ENCODE data around the gene CLN6. TPM values are rescaled to one million over a fixed set of nuclear protein-coding genes. Genes with fewer than 3 reads are reported as not detected.

Gene CLN6
- total RNA-seq, 1 experiment from 2014 or later, result 68.7 TPM

- BruUV-seq (replicated peaks), result no TSS peak
- H3K36me3 ChIP-seq (ENCODE audit: control insufficient read depth, insufficient read depth, low read length), result peaks cover 35% of the 10 kb centered on the region
- POLR2A ChIA-PET, result no interaction called here
- 0 out of 2 replicates have a peak, but pooled peaks cover 3% of the 10 kb centered on the region for H3K4me1 ChIP-seq (ENCODE audit: control insufficient read depth, insufficient read depth, low read length)
- H3K4me3 ChIP-seq (ENCODE audit: low read depth in 2 of 2, low read length in 2 of 2), result no peak overlapping the region
- CTCF ChIA-PET, result interaction anchor here (0.9 kb wide), 1 partner anchor 10 kb away, joined by 4 read pairs; no protein-coding TSS in a partner anchor
- H3K9me3 ChIP-seq (ENCODE audit: control insufficient read depth, insufficient read depth, low read depth, low read length), result no peaks in the 10 kb centered on the region
- intact Hi-C loops (cut with micrococcal nuclease; ENCODE audit: unreplicated experiment) (no loop called here), in situ Hi-C loops (cut with HindIII; ENCODE audit: low pct_unique_long_range_greater_than_20kb, low sequenced_read_pairs) (no loop called here)
- no peak overlapping the region for H3K27ac ChIP-seq (ENCODE audit: low read length)
- H3K27me3 ChIP-seq (ENCODE audit: control insufficient read depth, insufficient read depth, low read length), result no peaks in the 10 kb centered on the region
- TF ChIP-seq SIN3A (IDR thresholded peaks at IDR 0.05; ENCODE audit: borderline replicate concordance, insufficient read depth, low read depth, low read length) (no peak), TCF7L2 (IDR thresholded peaks at IDR 0.05; ENCODE audit: low read depth, low read length) (no peak), POLR2AphosphoS5 (IDR thresholded peaks at IDR 0.05; ENCODE audit: low read depth, low read length) (no peak)
- TF ChIP-seq, protein P1, sequence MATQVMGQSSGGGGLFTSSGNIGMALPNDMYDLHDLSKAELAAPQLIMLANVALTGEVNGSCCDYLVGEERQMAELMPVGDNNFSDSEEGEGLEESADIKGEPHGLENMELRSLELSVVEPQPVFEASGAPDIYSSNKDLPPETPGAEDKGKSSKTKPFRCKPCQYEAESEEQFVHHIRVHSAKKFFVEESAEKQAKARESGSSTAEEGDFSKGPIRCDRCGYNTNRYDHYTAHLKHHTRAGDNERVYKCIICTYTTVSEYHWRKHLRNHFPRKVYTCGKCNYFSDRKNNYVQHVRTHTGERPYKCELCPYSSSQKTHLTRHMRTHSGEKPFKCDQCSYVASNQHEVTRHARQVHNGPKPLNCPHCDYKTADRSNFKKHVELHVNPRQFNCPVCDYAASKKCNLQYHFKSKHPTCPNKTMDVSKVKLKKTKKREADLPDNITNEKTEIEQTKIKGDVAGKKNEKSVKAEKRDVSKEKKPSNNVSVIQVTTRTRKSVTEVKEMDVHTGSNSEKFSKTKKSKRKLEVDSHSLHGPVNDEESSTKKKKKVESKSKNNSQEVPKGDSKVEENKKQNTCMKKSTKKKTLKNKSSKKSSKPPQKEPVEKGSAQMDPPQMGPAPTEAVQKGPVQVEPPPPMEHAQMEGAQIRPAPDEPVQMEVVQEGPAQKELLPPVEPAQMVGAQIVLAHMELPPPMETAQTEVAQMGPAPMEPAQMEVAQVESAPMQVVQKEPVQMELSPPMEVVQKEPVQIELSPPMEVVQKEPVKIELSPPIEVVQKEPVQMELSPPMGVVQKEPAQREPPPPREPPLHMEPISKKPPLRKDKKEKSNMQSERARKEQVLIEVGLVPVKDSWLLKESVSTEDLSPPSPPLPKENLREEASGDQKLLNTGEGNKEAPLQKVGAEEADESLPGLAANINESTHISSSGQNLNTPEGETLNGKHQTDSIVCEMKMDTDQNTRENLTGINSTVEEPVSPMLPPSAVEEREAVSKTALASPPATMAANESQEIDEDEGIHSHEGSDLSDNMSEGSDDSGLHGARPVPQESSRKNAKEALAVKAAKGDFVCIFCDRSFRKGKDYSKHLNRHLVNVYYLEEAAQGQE (IDR thresholded peaks at IDR 0.05; ENCODE audit: insufficient read depth in 1 of 2, low read depth in 2 of 2, low read length in 1 of 2), result no peak
- TF ChIP-seq, protein P2, sequence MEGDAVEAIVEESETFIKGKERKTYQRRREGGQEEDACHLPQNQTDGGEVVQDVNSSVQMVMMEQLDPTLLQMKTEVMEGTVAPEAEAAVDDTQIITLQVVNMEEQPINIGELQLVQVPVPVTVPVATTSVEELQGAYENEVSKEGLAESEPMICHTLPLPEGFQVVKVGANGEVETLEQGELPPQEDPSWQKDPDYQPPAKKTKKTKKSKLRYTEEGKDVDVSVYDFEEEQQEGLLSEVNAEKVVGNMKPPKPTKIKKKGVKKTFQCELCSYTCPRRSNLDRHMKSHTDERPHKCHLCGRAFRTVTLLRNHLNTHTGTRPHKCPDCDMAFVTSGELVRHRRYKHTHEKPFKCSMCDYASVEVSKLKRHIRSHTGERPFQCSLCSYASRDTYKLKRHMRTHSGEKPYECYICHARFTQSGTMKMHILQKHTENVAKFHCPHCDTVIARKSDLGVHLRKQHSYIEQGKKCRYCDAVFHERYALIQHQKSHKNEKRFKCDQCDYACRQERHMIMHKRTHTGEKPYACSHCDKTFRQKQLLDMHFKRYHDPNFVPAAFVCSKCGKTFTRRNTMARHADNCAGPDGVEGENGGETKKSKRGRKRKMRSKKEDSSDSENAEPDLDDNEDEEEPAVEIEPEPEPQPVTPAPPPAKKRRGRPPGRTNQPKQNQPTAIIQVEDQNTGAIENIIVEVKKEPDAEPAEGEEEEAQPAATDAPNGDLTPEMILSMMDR (IDR thresholded peaks at IDR 0.05), result no peak
- no peak for DNase-seq (ENCODE audit: low read depth, low spot score)
- ATAC-seq, result no peak
These were observed 44.7 kb downstream of the CLN6 start for GRCh38 chr15:68184616-68185480.

- CTCF ChIA-PET, result no interaction called here
- peaks cover 29% of the 10 kb centered on the region for H3K36me3 ChIP-seq (ENCODE audit: control insufficient read depth, insufficient read depth, low read length)
- TF ChIP-seq SIN3A (IDR thresholded peaks at IDR 0.05; ENCODE audit: borderline replicate concordance, insufficient read depth, low read depth, low read length), result no peak
- no peak for TF ChIP-seq TCF7L2 (IDR thresholded peaks at IDR 0.05; ENCODE audit: low read depth, low read length)
- H3K4me3 ChIP-seq (ENCODE audit: low read depth in 2 of 2, low read length in 2 of 2), result no peak overlapping the region
- H3K4me1 ChIP-seq (ENCODE audit: control insufficient read depth, insufficient read depth, low read length), result 0 out of 2 replicates have a peak, but pooled peaks cover 3% of the 10 kb centered on the region
- H3K9me3 ChIP-seq (ENCODE audit: control insufficient read depth, insufficient read depth, low read depth, low read length), result no peaks in the 10 kb centered on the region
- no peak for ATAC-seq
- H3K27ac ChIP-seq (ENCODE audit: low read length), result no peak overlapping the region
- POLR2A ChIA-PET, result no interaction called here
- intact Hi-C loops (cut with micrococcal nuclease; ENCODE audit: unreplicated experiment) (no loop called here), in situ Hi-C loops (cut with HindIII; ENCODE audit: low pct_unique_long_range_greater_than_20kb, low sequenced_read_pairs) (no loop called here)
- BruUV-seq (replicated peaks), result TSS peak; percentile 2
- no peaks in the 10 kb centered on the region for H3K27me3 ChIP-seq (ENCODE audit: control insufficient read depth, insufficient read depth, low read length)
- DNase-seq (ENCODE audit: low read depth, low spot score), result no peak
These were observed 45.8 kb downstream of the CLN6 start for GRCh38 chr15:68183616-68184315.
